ENCODE data around the gene CUL4A.
"Not testable (repeated sequence)": the region's sequence is repeated elsewhere in the genome, so short reads cannot be mapped to it uniquely, and the experiment has no call there.

The CUL4A gene

GRCh38 chr13:113233101-113233500 lies 23.7 kb downstream of the CUL4A start:
- Histone ChIP-seq H3K9me3 (ENCODE audit: severe bottlenecking) (no peaks in the 10 kb centered on the region), H3K36me3 (ENCODE audit: low read depth) (peaks cover 50% of the 10 kb centered on the region), H3K27me3 (ENCODE audit: insufficient read depth, poor library complexity, severe bottlenecking) (no peaks in the 10 kb centered on the region), H3K4me1 (ENCODE audit: insufficient read depth, poor library complexity, severe bottlenecking) (no peaks in the 10 kb centered on the region), H3K27ac (ENCODE audit: poor library complexity, severe bottlenecking) (no peak overlapping the region), H3K4me3 (ENCODE audit: severe bottlenecking) (no peak overlapping the region)
- DNase-seq (ENCODE audit: low spot score) = no peak
- no peak for ATAC-seq (ENCODE audit: low read depth)
- TF ChIP-seq CTCF (IDR thresholded peaks at IDR 0.05; ENCODE audit: poor library complexity, severe bottlenecking) = no peak

GRCh38 chr13:113238536-113238935 lies 29.1 kb downstream of the CUL4A start:
- TF ChIP-seq CTCF (IDR thresholded peaks at IDR 0.05; ENCODE audit: poor library complexity, severe bottlenecking) = no peak
- Histone ChIP-seq H3K27ac (ENCODE audit: poor library complexity, severe bottlenecking) (no peak overlapping the region), H3K27me3 (ENCODE audit: insufficient read depth, poor library complexity, severe bottlenecking) (no peaks in the 10 kb centered on the region), H3K4me1 (ENCODE audit: insufficient read depth, poor library complexity, severe bottlenecking) (no peaks in the 10 kb centered on the region), H3K4me3 (ENCODE audit: severe bottlenecking) (no peak overlapping the region), H3K36me3 (ENCODE audit: low read depth) (peaks cover 72% of the 10 kb centered on the region), H3K9me3 (ENCODE audit: severe bottlenecking) (no peaks in the 10 kb centered on the region)
- DNase-seq (ENCODE audit: low spot score) = no peak
- ATAC-seq (ENCODE audit: low read depth) = no peak

- no peak for TF ChIP-seq CTCF (IDR thresholded peaks at IDR 0.05; ENCODE audit: poor library complexity, severe bottlenecking)
- H3K27me3 ChIP-seq (ENCODE audit: insufficient read depth, poor library complexity, severe bottlenecking) = no peaks in the 10 kb centered on the region
- H3K4me1 ChIP-seq (ENCODE audit: insufficient read depth, poor library complexity, severe bottlenecking) = no peaks in the 10 kb centered on the region
- H3K9me3 ChIP-seq (ENCODE audit: severe bottlenecking) = no peaks in the 10 kb centered on the region
- H3K27ac ChIP-seq (ENCODE audit: poor library complexity, severe bottlenecking) = no peak overlapping the region
- ATAC-seq (ENCODE audit: low read depth) (no peak), DNase-seq (ENCODE audit: low spot score) (no peak)
- no peak overlapping the region for H3K4me3 ChIP-seq (ENCODE audit: severe bottlenecking)
- H3K36me3 ChIP-seq (ENCODE audit: low read depth) = peaks cover 72% of the 10 kb centered on the region
Observed at GRCh38 chr13:113239357-113239756, 29.9 kb downstream of the CUL4A start.

- ATAC-seq (ENCODE audit: low read depth) (no peak), DNase-seq (ENCODE audit: low spot score) (no peak)
- H3K27ac ChIP-seq (ENCODE audit: poor library complexity, severe bottlenecking) = no peak overlapping the region
- H3K4me1 ChIP-seq (ENCODE audit: insufficient read depth, poor library complexity, severe bottlenecking) = no peaks in the 10 kb centered on the region
- H3K36me3 ChIP-seq (ENCODE audit: low read depth) = peaks cover 76% of the 10 kb centered on the region
- H3K4me3 ChIP-seq (ENCODE audit: severe bottlenecking) = no peak overlapping the region
- no peak for TF ChIP-seq CTCF (IDR thresholded peaks at IDR 0.05; ENCODE audit: poor library complexity, severe bottlenecking)
- no peaks in the 10 kb centered on the region for H3K27me3 ChIP-seq (ENCODE audit: insufficient read depth, poor library complexity, severe bottlenecking)
- no peaks in the 10 kb centered on the region for H3K9me3 ChIP-seq (ENCODE audit: severe bottlenecking)
Observed at GRCh38 chr13:113239986-113240385, 30.6 kb downstream of the CUL4A start.

- H3K27ac ChIP-seq (ENCODE audit: poor library complexity, severe bottlenecking); H3K4me1 ChIP-seq (ENCODE audit: insufficient read depth, poor library complexity, severe bottlenecking); H3K27me3 ChIP-seq (ENCODE audit: insufficient read depth, poor library complexity, severe bottlenecking); DNase-seq (ENCODE audit: low spot score); ATAC-seq (ENCODE audit: low read depth); H3K4me3 ChIP-seq (ENCODE audit: severe bottlenecking); H3K9me3 ChIP-seq (ENCODE audit: severe bottlenecking): not testable (repeated sequence)
- H3K36me3 ChIP-seq (ENCODE audit: low read depth) = peaks cover 82% of the 10 kb centered on the region
Observed at GRCh38 chr13:113241623-113242022, 32.2 kb downstream of the CUL4A start.
